T-cell (primary cell): ENCODE results near the gene RMC1. TPM values are rescaled to one million over a fixed set of nuclear protein-coding genes. Genes with fewer than 3 reads are reported as not detected.
"Not testable (repeated sequence)": the region's sequence is repeated elsewhere in the genome, so short reads cannot be mapped to it uniquely, and the experiment has no call there.

ENCODE experiments used
- ATAC-seq, 4 experiments: fragments of 200-7000 bp in 3 of 4; fragments of 150-1000 bp in 1 of 4; cut with Tn5 transposase; replicated peaks in 1 of 4; 1 replicate in 3 of 4; 2 replicates in 1 of 4; pipeline ENCODE4 v1.10.0; 2021; ENCODE audit warnings: moderate library complexity in 3 of 4, mild to moderate bottlenecking in 2 of 4, moderate number of reproducible peaks in 1 of 4
- CTCF ChIA-PET, 2 donors: fragments of 300-600 bp; sonication (Branson Sonifier 250); formaldehyde crosslinking; loops; one replicate each; lab custom pipeline; 2022; ENCODE audit warnings: antibody characterized with exemption in 2 of 2; lab: Charles Lee
- POLR2A ChIA-PET, 2 donors: fragments of 300-600 bp; sonication (Branson Sonifier 250); formaldehyde crosslinking; loops; one replicate each; lab custom pipeline; 2022; ENCODE audit warnings: antibody characterized with exemption in 2 of 2; lab: Charles Lee
- DNase-seq, 35 experiments: peaks; one replicate each; pipeline versions ENCODE4 v3.0.0 to v3.0.0-alpha.2; 2013 to 2023
- H3K27ac ChIP-seq: one replicate; pipeline ENCODE4 v1.5.1; 2013; ENCODE audit warnings: low read length
- H3K27me3 ChIP-seq, 2 experiments: replicated peaks in 1 of 2; 1 replicate in 1 of 2; 2 replicates in 1 of 2; pipeline versions ENCODE4 v1.6.1 to v1.7.0; 2013; ENCODE audit warnings: low read length in 1 of 2, mixed read lengths in 1 of 2; ENCODE audit not compliant: control insufficient read depth in 2 of 2, insufficient read depth in 2 of 2; ENCODE audit errors: extremely low read depth in 1 of 2
- H3K36me3 ChIP-seq, 2 donors: 1 replicate in 1 of 2; 2 replicates in 1 of 2; pipeline versions ENCODE4 v1.6.1 to v1.7.0; 2013; ENCODE audit warnings: low read length in 1 of 2; ENCODE audit not compliant: control insufficient read depth in 2 of 2, insufficient read depth in 1 of 2; ENCODE audit errors: extremely low read depth in 1 of 2
- H3K4me1 ChIP-seq, 2 experiments: 1 replicate in 1 of 2; 2 replicates in 1 of 2; pipeline versions ENCODE4 v1.6.1 to v1.7.0; 2013; ENCODE audit warnings: low read length in 2 of 2, mixed read lengths in 1 of 2; ENCODE audit not compliant: insufficient read depth in 2 of 2, control insufficient read depth in 1 of 2; ENCODE audit errors: extremely low read depth in 1 of 2
- H3K4me3 ChIP-seq, 2 donors: 1 replicate in 1 of 2; 2 replicates in 1 of 2; pipeline versions ENCODE4 v1.5.1 to v1.7.0; 2013; ENCODE audit warnings: mild to moderate bottlenecking in 2 of 2, low read length in 1 of 2, moderate library complexity in 1 of 2; ENCODE audit not compliant: control insufficient read depth in 1 of 2; ENCODE audit errors: extremely low read depth in 1 of 2
- H3K9me3 ChIP-seq: 2 replicates; pipeline ENCODE4 v1.7.0; 2013
- H3K27ac Mint-ChIP-seq, 2 donors: one replicate each; pipeline ENCODE4 v1.8.0; 2020 to 2021; ENCODE audit warnings: mild to moderate bottlenecking in 2 of 2, mixed read lengths in 2 of 2
- H3K27me3 Mint-ChIP-seq, 2 donors: one replicate each; pipeline ENCODE4 v1.8.0; 2021 to 2022; ENCODE audit warnings: mixed read lengths in 2 of 2
- H3K36me3 Mint-ChIP-seq: one replicate; pipeline ENCODE4 v1.8.0; 2021; ENCODE audit warnings: mixed read lengths
- H3K4me1 Mint-ChIP-seq, 3 donors: one replicate each; pipeline ENCODE4 v1.8.0; 2020 to 2022; ENCODE audit warnings: mixed read lengths in 3 of 3, mild to moderate bottlenecking in 1 of 3
- H3K4me3 Mint-ChIP-seq, 3 donors: one replicate each; pipeline ENCODE4 v1.8.0; 2020 to 2022; ENCODE audit warnings: mild to moderate bottlenecking in 3 of 3, mixed read lengths in 3 of 3, moderate library complexity in 3 of 3
- H3K9me3 Mint-ChIP-seq, 3 donors: one replicate each; pipeline ENCODE4 v1.8.0; 2020 to 2022; ENCODE audit warnings: mixed read lengths in 3 of 3
- WGBS: methylation state at CpG from one replicate; pipeline ENCODE4 v1.1.5; 2013; ENCODE audit warnings: missing lambda C conversion rate; ENCODE audit not compliant: insufficient coverage; 5-methylcytosine and 5-hydroxymethylcytosine counted together
- total RNA-seq, 35 experiments: library from RNA in 6 of 35; stranded (reverse) in 6 of 35; fragments of 120-200 nt in 1 of 35; gene quantifications; one replicate each; pipeline versions ENCODE4 v1.2.1 to v1.2.4 and lab custom pipeline; 2013 to 2026

The RMC1 gene
- total RNA-seq, 5 donors from 2014 or later (not counting 1 experiment from before 2014, with no cell fraction given), result 46.9 to 57.4 (median 51.0) TPM

DNA sequence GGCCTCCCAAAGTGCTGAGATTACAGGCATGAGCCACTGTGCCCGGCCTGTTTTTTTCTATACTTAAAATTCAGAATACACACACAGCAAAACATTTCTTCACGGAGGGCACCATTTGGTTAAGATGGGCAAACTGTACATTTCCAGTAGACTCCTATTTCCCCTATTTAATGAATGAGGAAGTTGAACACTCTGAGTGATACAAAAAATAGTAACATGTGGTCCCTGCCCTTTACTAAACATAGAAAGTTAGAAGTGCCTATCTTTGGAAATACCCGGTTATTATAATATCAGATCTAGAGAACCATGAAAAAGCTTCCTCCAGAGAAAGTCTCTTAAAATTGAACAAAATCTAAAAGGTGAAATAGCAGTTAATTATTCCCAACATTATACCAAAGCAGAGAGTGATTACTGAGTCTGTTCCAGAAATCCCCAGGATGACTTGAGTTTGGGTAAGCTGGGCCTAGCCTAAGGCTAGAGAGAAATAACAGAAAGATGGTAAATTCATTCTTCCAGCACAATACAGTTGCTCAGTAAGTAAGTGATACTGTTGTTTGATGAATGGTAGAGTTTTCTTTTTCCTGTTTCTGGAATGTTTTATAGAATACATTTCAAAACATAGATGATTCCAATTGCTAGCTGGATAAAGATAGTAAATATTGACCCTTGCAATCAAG, 23.3 kb upstream of the RMC1 start:
- WGBS, result 40% methylated on average over 1 of the region's 3 CpGs
- ATAC-seq (no peak), DNase-seq (no peak)
- CTCF ChIA-PET, result interaction anchor here in 1 of 2 donors (0.5 kb wide), 1 partner anchor 30 kb away, joined by 3 read pairs; no protein-coding TSS in a partner anchor
- no peaks in the 10 kb centered on the region for H3K27me3 ChIP-seq
- Mint-ChIP-seq H3K27me3 (no peaks in the 10 kb centered on the region), H3K9me3 (no peaks in the 10 kb centered on the region), H3K27ac (no peak overlapping the region), H3K36me3 (peaks cover 47% of the 10 kb centered on the region), H3K4me3 (no peak overlapping the region), H3K4me1 (peaks cover 0 to 2% (median 0%) of the 10 kb centered on the region in 3 donors)
- H3K4me1 ChIP-seq, result no peaks in the 10 kb centered on the region
- H3K9me3 ChIP-seq, result no peaks in the 10 kb centered on the region
- peaks cover 15 to 67% of the 10 kb centered on the region in 2 donors for H3K36me3 ChIP-seq
- POLR2A ChIA-PET, result interaction anchor here in 1 of 2 donors (0.6 kb wide), 1 partner anchor 333 kb away, joined by 4 read pairs; no protein-coding TSS in a partner anchor
- H3K27ac ChIP-seq, result no peak overlapping the region
- H3K4me3 ChIP-seq, result no peak overlapping the region

DNA sequence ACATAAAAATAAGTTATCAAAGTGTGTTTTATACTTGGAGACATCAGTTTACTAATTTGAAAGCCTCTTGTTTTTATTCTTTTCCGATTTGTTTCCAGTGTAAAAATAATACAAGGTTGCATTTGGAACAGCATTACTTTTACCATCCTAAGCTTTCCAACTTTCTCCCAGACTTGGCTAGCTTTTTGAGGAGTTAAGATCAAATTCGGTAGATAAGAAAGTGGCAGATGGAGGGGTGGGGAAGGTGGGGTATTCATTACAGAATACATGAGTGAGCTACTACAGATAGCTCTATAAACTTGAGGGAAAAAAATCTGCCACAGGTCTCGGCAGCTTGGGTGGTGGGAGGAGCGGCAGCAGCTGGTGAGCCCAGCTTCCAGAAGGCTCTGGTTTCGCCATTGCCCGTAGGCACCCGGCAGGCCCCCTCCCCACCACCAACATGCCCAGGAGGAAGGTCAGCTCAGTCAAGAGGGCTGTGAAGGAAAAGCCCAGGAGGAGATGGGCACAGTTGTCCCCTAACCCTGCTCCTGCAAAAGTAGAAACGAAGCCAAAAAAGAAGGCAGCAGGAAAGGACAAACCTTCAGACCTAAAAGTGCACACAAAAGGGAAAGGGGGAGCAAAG, 18.6 kb upstream of the RMC1 start:
- H3K4me1 Mint-ChIP-seq, result peaks cover 15 to 24% (median 19%) of the 10 kb centered on the region in 3 donors
- POLR2A ChIA-PET, result interaction anchor here in 1 of 2 donors (0.5 kb wide), 1 partner anchor 32 kb away, joined by 4 read pairs; no protein-coding TSS in a partner anchor

DNA sequence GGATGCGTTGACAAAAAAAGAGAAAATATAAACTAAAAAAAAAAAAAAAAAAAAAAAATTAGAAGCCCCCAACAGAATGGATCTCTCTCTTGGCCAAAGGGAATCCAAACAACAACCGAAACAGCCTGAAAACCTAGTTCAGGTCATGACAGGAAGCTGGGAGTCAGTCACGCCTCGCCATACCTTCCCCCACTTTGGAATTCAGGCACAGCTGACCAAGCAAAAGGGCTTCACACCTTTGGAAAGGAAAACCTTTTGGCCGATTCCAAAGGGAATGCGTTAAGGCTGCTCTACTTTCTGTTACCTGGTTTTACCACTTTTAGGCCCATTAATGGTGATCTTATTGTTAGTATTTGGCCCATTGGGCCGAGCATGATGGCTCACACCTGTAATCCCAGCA, 17.9 kb upstream of the RMC1 start:
- no peak overlapping the region for H3K27ac ChIP-seq
- peaks cover 14% of the 10 kb centered on the region for H3K36me3 Mint-ChIP-seq
- 100% methylated on average over 3 of the region's 7 CpGs for WGBS

More for the DNA sequence above, 18.6 kb upstream of the RMC1 start:
- Mint-ChIP-seq H3K27ac (no peak overlapping the region), H3K27me3 (no peaks in the 10 kb centered on the region), H3K4me3 (no peak overlapping the region), H3K36me3 (peaks cover 20% of the 10 kb centered on the region), H3K9me3 (no peaks in the 10 kb centered on the region)
- ATAC-seq (no peak), DNase-seq (no peak)
- Histone ChIP-seq H3K36me3 (peaks cover under 1 to 24% of the 10 kb centered on the region in 2 donors), H3K4me3 (no peak overlapping the region), H3K4me1 (peaks cover 7 to 8% of the 10 kb centered on the region in 2 experiments), H3K27ac (no peak overlapping the region), H3K27me3 (no peaks in the 10 kb centered on the region), H3K9me3 (no peaks in the 10 kb centered on the region)
- CTCF ChIA-PET, result interaction anchor here in 1 of 2 donors (0.6 to 1.5 kb wide), 3 partner anchors 14 to 37 kb away, joined by 3 to 7 read pairs (median 3); no protein-coding TSS in a partner anchor
- no CpG with 5 or more reads among the region's 8 CpGs for WGBS

DNA sequence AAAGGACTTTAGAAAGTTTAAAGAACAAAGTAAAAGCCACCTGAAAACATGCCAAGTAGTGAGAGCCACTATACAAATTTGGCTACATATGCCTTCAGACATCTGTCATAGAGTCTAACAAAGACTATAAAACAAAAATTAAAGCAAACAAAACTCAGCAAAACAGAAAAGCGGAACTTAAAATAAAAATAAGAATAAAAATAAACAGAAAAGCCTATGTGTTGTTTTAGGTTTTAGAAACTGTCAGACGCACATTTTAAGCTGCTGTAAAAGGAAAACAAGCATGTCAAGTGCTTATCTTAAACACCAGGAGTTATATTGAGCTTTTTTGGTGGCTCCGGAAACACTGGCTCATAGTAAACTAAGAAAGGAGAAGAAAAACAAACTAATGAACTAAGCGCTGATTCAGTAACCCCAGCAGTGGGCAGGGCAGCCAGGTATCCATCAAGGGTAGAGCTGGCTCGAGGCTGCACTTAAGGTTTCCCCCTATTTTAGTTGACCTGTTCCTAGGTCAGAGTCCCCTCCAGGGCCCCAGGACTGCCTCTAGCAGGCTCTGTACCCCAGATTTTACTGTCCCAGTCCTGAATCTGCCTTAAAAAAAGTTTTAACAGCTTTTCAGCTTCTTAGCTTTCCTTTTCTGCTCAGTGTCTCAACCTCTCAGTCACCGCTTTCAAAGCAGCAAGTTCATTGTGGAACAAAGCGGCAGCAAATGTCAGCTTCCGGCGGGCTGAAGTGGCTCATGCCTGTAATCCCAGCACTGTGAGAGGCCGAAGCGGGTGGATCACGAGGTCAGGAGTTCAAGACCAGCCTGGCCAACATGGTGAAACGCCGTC, 15.4 kb upstream of the RMC1 start:
- Histone ChIP-seq H3K4me3 (peak overlapping the region; percentile 32 to 50), H3K36me3 (no peaks in the 10 kb centered on the region), H3K4me1 (peaks cover 7 to 8% of the 10 kb centered on the region in 2 experiments), H3K27me3 (no peaks in the 10 kb centered on the region), H3K27ac (peak overlapping the region; percentile 81), H3K9me3 (no peaks in the 10 kb centered on the region)
- H3K36me3 Mint-ChIP-seq, result peaks cover 5% of the 10 kb centered on the region
- CTCF ChIA-PET, result interaction anchor here (0.6 to 1.8 kb wide), 9 partner anchors 9 to 734 kb away, joined by 3 to 7 read pairs (median 4); no protein-coding TSS in a partner anchor
- peak; percentile 77 to 89 (median 80) for ATAC-seq
- H3K4me3 Mint-ChIP-seq, result peak overlapping the region; percentile 60 to 64 (median 60)
- peak in 29 of 35 experiments; percentile 7 to 54 (median 24) for DNase-seq
- POLR2A ChIA-PET, result interaction anchor here (0.5 to 1.0 kb wide), 6 partner anchors 8 to 1739 kb away, joined by 3 to 13 read pairs (median 4); partner anchors contain the start of gene RIOK3 (in 1 of the 2)
- H3K27ac Mint-ChIP-seq, result peak overlapping the region; percentile 83 to 93
- no peaks in the 10 kb centered on the region for H3K9me3 Mint-ChIP-seq
- H3K27me3 Mint-ChIP-seq, result no peaks in the 10 kb centered on the region
- 25% methylated on average over 10 of the region's 14 CpGs for WGBS
- H3K4me1 Mint-ChIP-seq, result peaks cover 15 to 24% (median 19%) of the 10 kb centered on the region in 3 donors

More for the DNA sequence above, 17.9 kb upstream of the RMC1 start:
- peaks cover 7 to 8% of the 10 kb centered on the region in 2 experiments for H3K4me1 ChIP-seq
- no peak overlapping the region for H3K27ac Mint-ChIP-seq
- H3K4me3 Mint-ChIP-seq, result no peak overlapping the region
- ChIA-PET POLR2A (no interaction called here), CTCF (interaction anchor here (0.7 to 1.5 kb wide), 2 partner anchors 30 to 91 kb away, joined by 3 to 5 read pairs; no protein-coding TSS in a partner anchor)
- peaks cover 0 to 17% of the 10 kb centered on the region in 2 donors for H3K36me3 ChIP-seq
- H3K27me3 Mint-ChIP-seq, result no peaks in the 10 kb centered on the region
- no peaks in the 10 kb centered on the region for H3K9me3 ChIP-seq
- no peaks in the 10 kb centered on the region for H3K9me3 Mint-ChIP-seq
- DNase-seq (no peak), ATAC-seq (no peak)
- peaks cover 15 to 24% (median 19%) of the 10 kb centered on the region in 3 donors for H3K4me1 Mint-ChIP-seq
- no peaks in the 10 kb centered on the region for H3K27me3 ChIP-seq
- no peak overlapping the region for H3K4me3 ChIP-seq

DNA sequence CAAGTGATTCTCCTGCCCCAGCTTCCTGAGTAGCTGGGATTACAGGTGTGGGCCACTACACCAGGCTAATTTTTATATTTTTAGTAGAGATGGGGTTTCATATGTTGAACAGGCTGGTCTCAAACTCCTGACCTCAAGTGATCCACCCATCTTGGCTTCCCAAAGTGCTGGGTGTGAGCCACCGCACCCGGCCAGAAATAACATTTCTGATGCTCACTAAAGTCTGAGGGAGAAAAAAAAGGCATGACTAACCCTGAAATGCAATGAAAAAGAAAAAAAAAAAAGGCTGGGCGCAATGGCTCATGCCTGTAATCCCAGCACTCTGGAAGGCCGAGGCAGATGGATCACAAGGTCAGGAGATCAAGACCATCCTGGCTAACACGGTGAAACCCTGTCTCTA, 13.7 kb upstream of the RMC1 start:
- ATAC-seq, H3K36me3 ChIP-seq, H3K27me3 Mint-ChIP-seq, H3K27me3 ChIP-seq, H3K4me1 ChIP-seq, H3K4me3 ChIP-seq, H3K27ac ChIP-seq, H3K27ac Mint-ChIP-seq, DNase-seq, H3K4me3 Mint-ChIP-seq, H3K36me3 Mint-ChIP-seq, H3K9me3 Mint-ChIP-seq, H3K9me3 ChIP-seq: not testable (repeated sequence)
- POLR2A ChIA-PET, result interaction anchor here in 1 of 2 donors (0.7 kb wide), 2 partner anchors 511 to 591 kb away, joined by 7 to 10 read pairs; no protein-coding TSS in a partner anchor
- H3K4me1 Mint-ChIP-seq, result peaks cover 15 to 22% (median 19%) of the 10 kb centered on the region in 3 donors
- WGBS, result no CpG with 5 or more reads among the region's 5 CpGs
- CTCF ChIA-PET, result interaction anchor here in 1 of 2 donors (0.7 kb wide), 2 partner anchors 19 kb away, joined by 3 to 6 read pairs; no protein-coding TSS in a partner anchor
